ENCODE measurements around the gene CEP104. TPM values are rescaled to one million over a fixed set of nuclear protein-coding genes. Genes with fewer than 3 reads are reported as not detected.

The CEP104 gene
- total RNA-seq, 4 donors from 2014 or later: 18.7 to 24.4 (median 19.8) TPM

- DNase-seq: no peak
- TF ChIP-seq CTCF (IDR thresholded peaks at IDR 0.05): no peak
- no peak for TF ChIP-seq POLR2A (IDR thresholded peaks at IDR 0.05)
- Histone ChIP-seq H3K4me3 (no peak overlapping the region), H3K9me3 (no peaks in the 10 kb centered on the region), H3K27ac (no peak overlapping the region), H3K4me1 (peaks cover 20 to 61% (median 34%) of the 10 kb centered on the region in 3 donors), H3K36me3 (peaks cover 9 to 71% (median 26%) of the 10 kb centered on the region in 3 donors), H3K27me3 (no peaks in the 10 kb centered on the region)
- intact Hi-C loops (cut with DNase I): no loop called here
- 71 to 83% methylated on average over 4 to 7 of the region's 12 CpGs for WGBS, 2 donors
These were observed 66.5 kb downstream of the CEP104 start for GRCh38 chr1:3790500-3790923.

- no peaks in the 10 kb centered on the region for H3K9me3 ChIP-seq
- DNase-seq: no peak
- H3K4me1 ChIP-seq: peaks cover 13 to 52% (median 25%) of the 10 kb centered on the region in 3 donors
- no peak overlapping the region for H3K4me3 ChIP-seq
- H3K36me3 ChIP-seq: peaks cover 9 to 80% (median 33%) of the 10 kb centered on the region in 3 donors
- TF ChIP-seq POLR2A (IDR thresholded peaks at IDR 0.05): no peak
- no peak for TF ChIP-seq CTCF (IDR thresholded peaks at IDR 0.05)
- 86% methylated on average over 13 to 16 of the region's 34 CpGs for WGBS, 2 donors
- no peaks in the 10 kb centered on the region for H3K27me3 ChIP-seq
- intact Hi-C loops (cut with DNase I): no loop called here
- no peak overlapping the region for H3K27ac ChIP-seq
These were observed 67.3 kb downstream of the CEP104 start for GRCh38 chr1:3789421-3790300.

GRCh38 chr1:3788756-3789420 is 68.1 kb downstream of the CEP104 start:
- Histone ChIP-seq H3K27me3 (no peaks in the 10 kb centered on the region), H3K36me3 (peaks cover 11 to 87% (median 40%) of the 10 kb centered on the region in 3 donors), H3K27ac (no peak overlapping the region), H3K4me3 (no peak overlapping the region), H3K4me1 (peaks cover 6 to 45% (median 18%) of the 10 kb centered on the region in 3 donors), H3K9me3 (no peaks in the 10 kb centered on the region)
- no peak for DNase-seq
- intact Hi-C loops (cut with DNase I): no loop called here
- TF ChIP-seq CTCF (IDR thresholded peaks at IDR 0.05) (no peak), POLR2A (IDR thresholded peaks at IDR 0.05) (no peak)
- 79 to 81% methylated on average over 10 to 13 of the region's 16 CpGs for WGBS, 2 donors

- intact Hi-C loops (cut with DNase I): no loop called here
- Histone ChIP-seq H3K4me3 (no peak overlapping the region), H3K27ac (no peak overlapping the region), H3K36me3 (peaks cover 16 to 96% (median 46%) of the 10 kb centered on the region in 3 donors), H3K4me1 (peaks cover 0 to 35% (median 8%) of the 10 kb centered on the region in 3 donors), H3K9me3 (no peaks in the 10 kb centered on the region), H3K27me3 (no peaks in the 10 kb centered on the region)
- TF ChIP-seq CTCF (IDR thresholded peaks at IDR 0.05): no peak
- TF ChIP-seq POLR2A (IDR thresholded peaks at IDR 0.05): no peak
- 82 to 85% methylated on average over 7 to 12 of the region's 26 CpGs for WGBS, 2 donors
- no peak for DNase-seq
These were observed 69.0 kb downstream of the CEP104 start for GRCh38 chr1:3787745-3788605.
